Stimulated activated CD4-positive, alpha-beta T cell treated with anti-CD3 and anti-CD28 coated beads, Interleukin-15, amount 100 ng/mL, for 1 hour (primary cell): ENCODE results near the gene LDB3.
"Not testable (repeated sequence)": the region's sequence is repeated elsewhere in the genome, so short reads cannot be mapped to it uniquely, and the experiment has no call there.

ENCODE experiments used
- DNase-seq, 2 donors: peaks; one replicate each; pipeline ENCODE4 v3.0.0-alpha.2; 2020; ENCODE audit warnings: low read depth in 1 of 2, low spot score in 1 of 2

The LDB3 gene

GRCh38 chr10:86668297-86669165 lies at the start of gene LDB3:
LDB3 (plus strand) TSS chr10:86668511; CDS start chr10:86668692, 181 bp downstream.
- no peak for DNase-seq

GRCh38 chr10:86628311-86628710 lies 40.0 kb upstream of the LDB3 start:
- no peak for DNase-seq

GRCh38 chr10:86630079-86630478 lies 38.2 kb upstream of the LDB3 start:
- no peak for DNase-seq

GRCh38 chr10:86632009-86632800 lies 36.1 kb upstream of the LDB3 start:
- no peak for DNase-seq

- no peak for DNase-seq
Observed at GRCh38 chr10:86632951-86633350, 35.4 kb upstream of the LDB3 start.

- no peak for DNase-seq
Observed at GRCh38 chr10:86635402-86635801, 32.9 kb upstream of the LDB3 start.

GRCh38 chr10:86636311-86636710 lies 32.0 kb upstream of the LDB3 start:
- DNase-seq, result no peak

GRCh38 chr10:86642021-86642420 lies 26.3 kb upstream of the LDB3 start:
- DNase-seq, result no peak

- DNase-seq, result no peak
Observed at GRCh38 chr10:86642499-86642898, 25.8 kb upstream of the LDB3 start.

- no peak for DNase-seq
Observed at GRCh38 chr10:86644152-86644793, 24.0 kb upstream of the LDB3 start.

- no peak for DNase-seq
Observed at GRCh38 chr10:86644794-86645445, 23.4 kb upstream of the LDB3 start.

GRCh38 chr10:86645621-86646165 lies 22.6 kb upstream of the LDB3 start:
- DNase-seq, result not testable (repeated sequence)

- no peak for DNase-seq
Observed at GRCh38 chr10:86646532-86646931, 21.8 kb upstream of the LDB3 start.

GRCh38 chr10:86646933-86647332 lies 21.4 kb upstream of the LDB3 start:
- no peak for DNase-seq

- no peak for DNase-seq
Observed at GRCh38 chr10:86647773-86648703, 20.3 kb upstream of the LDB3 start.

- DNase-seq, result no peak
Observed at GRCh38 chr10:86648704-86649427, 19.4 kb upstream of the LDB3 start.

GRCh38 chr10:86649471-86650150 lies 18.7 kb upstream of the LDB3 start:
- DNase-seq, result no peak

GRCh38 chr10:86650151-86650550 lies 18.2 kb upstream of the LDB3 start:
- DNase-seq, result no peak
